ENCODE data around the gene SC5D. TPM values are rescaled to one million over a fixed set of nuclear protein-coding genes. Genes with fewer than 3 reads are reported as not detected.

SC5D gene
- total and polyA plus RNA-seq, 7 donors = 6.0 to 33.5 (median 27.2) TPM

DNA sequence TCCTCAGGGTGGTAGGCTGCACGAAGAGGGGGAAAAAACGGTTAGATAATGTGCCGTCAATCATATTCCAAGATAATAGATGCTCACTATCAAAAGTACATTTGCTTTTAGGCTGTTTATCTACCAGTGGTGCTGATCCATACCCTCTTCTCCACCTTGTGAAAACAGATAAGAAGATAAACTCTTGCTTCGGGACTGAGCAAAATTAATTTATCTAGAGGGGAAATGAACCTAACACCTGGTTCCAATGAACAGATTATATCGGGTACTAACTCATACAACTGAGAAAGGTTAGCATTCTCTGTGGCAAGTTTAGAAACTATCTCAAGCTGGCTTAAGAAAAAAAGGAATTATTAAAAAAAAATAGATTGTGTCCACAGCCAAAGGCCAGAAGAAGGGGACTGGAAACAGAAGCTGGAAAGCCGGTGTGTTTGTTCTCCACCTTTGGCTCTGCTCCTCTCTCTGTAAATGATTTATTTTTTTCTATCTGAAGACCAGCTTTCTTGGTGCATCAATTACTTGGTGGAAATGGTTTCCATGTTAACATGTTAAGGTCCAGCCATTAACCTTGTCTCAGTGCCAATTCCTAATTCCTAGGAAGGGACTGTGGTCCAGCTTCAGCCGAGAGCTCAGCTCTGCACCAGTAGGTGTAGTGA, 55.8 kb downstream of the SC5D start:
- no peaks in the 10 kb centered on the region for H3K9me3 ChIP-seq
- H3K4me3 ChIP-seq = no peak overlapping the region
- H3K4me1 ChIP-seq = peaks cover 0 to 32% (median 23%) of the 10 kb centered on the region in 4 donors
- no peak overlapping the region for H3K27ac ChIP-seq
- DNase-seq = no peak
- H3K27me3 ChIP-seq = no peaks in the 10 kb centered on the region
- no peaks in the 10 kb centered on the region for H3K36me3 ChIP-seq
- intact Hi-C loops (cut with DNase I) = no loop called here
- TF ChIP-seq EP300 (IDR thresholded peaks at IDR 0.05) (no peak), POLR2AphosphoS5 (IDR thresholded peaks at IDR 0.05) (no peak)
- TF ChIP-seq, protein P1, sequence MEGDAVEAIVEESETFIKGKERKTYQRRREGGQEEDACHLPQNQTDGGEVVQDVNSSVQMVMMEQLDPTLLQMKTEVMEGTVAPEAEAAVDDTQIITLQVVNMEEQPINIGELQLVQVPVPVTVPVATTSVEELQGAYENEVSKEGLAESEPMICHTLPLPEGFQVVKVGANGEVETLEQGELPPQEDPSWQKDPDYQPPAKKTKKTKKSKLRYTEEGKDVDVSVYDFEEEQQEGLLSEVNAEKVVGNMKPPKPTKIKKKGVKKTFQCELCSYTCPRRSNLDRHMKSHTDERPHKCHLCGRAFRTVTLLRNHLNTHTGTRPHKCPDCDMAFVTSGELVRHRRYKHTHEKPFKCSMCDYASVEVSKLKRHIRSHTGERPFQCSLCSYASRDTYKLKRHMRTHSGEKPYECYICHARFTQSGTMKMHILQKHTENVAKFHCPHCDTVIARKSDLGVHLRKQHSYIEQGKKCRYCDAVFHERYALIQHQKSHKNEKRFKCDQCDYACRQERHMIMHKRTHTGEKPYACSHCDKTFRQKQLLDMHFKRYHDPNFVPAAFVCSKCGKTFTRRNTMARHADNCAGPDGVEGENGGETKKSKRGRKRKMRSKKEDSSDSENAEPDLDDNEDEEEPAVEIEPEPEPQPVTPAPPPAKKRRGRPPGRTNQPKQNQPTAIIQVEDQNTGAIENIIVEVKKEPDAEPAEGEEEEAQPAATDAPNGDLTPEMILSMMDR (IDR thresholded peaks at IDR 0.05) = no peak
- 25 to 64% methylated on average over 7 of the region's 7 CpGs for WGBS, 2 donors

DNA sequence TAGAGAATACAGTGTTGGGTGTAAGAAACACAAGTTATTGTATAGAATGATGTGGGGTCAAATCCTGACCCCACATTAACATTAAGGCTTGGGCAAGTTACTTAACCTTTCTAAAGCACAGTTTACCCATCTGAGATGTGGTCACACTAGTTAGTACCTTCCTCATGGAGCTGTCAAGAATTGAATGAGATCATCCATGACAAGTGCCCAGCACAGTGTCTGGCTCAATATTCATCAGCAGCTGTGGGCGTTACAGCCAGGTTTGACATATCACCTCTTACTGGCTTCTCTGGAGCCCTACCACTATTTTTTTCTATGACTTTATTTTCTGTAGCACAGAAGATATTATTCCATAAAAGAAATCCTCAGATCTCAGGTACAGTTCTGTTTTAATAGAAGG, 57.2 kb downstream of the SC5D start:
- Histone ChIP-seq H3K27ac (no peak overlapping the region), H3K36me3 (no peaks in the 10 kb centered on the region), H3K9me3 (no peaks in the 10 kb centered on the region), H3K27me3 (no peaks in the 10 kb centered on the region), H3K4me1 (peaks cover 0 to 32% (median 23%) of the 10 kb centered on the region in 4 donors), H3K4me3 (no peak overlapping the region)
- intact Hi-C loops (cut with DNase I) = no loop called here
- WGBS, 2 donors = 84 to 91% methylated on average over 1 of the region's 1 CpG
- no peak for DNase-seq
- TF ChIP-seq POLR2A (IDR thresholded peaks at IDR 0.05) = no peak
- TF ChIP-seq, protein P1 (IDR thresholded peaks at IDR 0.05) = no peak
- no peak for TF ChIP-seq POLR2AphosphoS5 (IDR thresholded peaks at IDR 0.05)
- no peak for TF ChIP-seq EP300 (IDR thresholded peaks at IDR 0.05)

DNA sequence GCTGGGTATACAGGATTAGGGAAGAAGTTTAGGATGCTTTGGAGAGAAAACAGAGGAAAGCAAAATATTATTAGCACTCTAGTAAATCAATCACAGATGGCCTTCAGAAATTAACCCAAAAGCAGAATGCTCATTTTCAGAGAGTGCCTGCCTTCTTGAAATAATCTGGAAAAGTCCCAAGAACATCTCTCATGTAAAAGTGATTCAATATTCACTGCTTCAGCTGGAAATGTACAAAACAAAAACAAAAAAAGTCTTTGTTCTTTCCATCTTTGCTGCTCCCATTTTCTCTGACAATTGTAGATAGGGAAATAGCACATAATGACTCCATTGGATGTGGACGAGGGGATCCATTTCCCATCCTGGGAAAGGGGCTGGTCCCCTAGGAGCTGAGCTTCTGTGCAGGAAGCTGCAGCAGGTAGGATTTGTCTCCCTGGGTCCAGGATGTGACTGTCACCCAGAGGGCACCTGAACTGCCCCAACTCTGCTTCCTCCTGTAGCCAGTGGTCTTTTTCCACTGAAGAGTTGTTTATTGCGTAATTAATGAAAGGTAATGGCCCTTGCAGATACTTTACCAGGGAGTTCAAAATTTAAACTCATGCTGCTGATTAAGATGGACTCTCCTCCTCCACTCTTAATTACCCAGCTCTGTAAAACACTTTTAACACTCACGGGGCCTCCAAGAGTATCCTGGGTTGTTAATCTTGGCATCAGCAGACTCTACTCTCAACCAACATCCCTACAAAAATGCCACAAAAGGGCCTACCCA, 57.9 kb downstream of the SC5D start:
- Histone ChIP-seq H3K27ac (peak overlapping the region in 1 of 4 donors; percentile 2), H3K4me1 (peaks cover 0 to 32% (median 23%) of the 10 kb centered on the region in 4 donors), H3K9me3 (no peaks in the 10 kb centered on the region), H3K4me3 (no peak overlapping the region), H3K27me3 (no peaks in the 10 kb centered on the region), H3K36me3 (no peaks in the 10 kb centered on the region)
- 85 to 87% methylated on average over 3 of the region's 3 CpGs for WGBS, 2 donors
- intact Hi-C loops (cut with DNase I) = no loop called here
- TF ChIP-seq EP300 (IDR thresholded peaks at IDR 0.05) (no peak), POLR2A (IDR thresholded peaks at IDR 0.05) (no peak), POLR2AphosphoS5 (IDR thresholded peaks at IDR 0.05) (no peak)
- TF ChIP-seq, protein P1 (IDR thresholded peaks at IDR 0.05) = no peak
- DNase-seq = no peak

DNA sequence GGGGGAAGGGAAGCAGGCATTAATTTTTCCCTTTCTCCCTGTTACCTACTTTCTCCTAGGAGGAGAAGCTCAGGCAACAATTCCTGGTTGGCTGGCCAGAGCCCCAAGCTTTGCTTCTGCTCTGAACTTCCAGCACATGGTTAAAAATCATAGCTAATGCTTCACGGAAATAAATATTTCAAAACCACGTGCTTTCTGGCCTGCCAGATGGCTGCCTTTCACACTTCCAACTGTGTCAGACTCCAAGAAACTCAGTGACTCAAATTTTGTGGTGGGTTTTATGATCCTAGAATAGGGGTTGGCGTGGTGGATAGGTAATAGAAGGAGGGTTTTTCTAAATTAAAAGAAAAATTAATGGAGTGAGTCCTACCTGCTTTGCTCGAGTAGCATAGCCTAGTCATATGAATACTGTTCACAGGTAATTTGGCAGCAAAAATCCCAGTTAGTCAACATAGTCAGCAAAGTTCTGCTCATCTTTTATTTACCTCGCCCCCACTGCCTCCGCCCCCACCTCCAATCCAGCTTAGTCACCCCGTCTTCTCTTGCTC, 58.6 kb downstream of the SC5D start:
- Histone ChIP-seq H3K9me3 (no peaks in the 10 kb centered on the region), H3K27ac (peak overlapping the region in 1 of 4 donors; percentile 2), H3K36me3 (no peaks in the 10 kb centered on the region), H3K27me3 (no peaks in the 10 kb centered on the region), H3K4me3 (no peak overlapping the region), H3K4me1 (peaks cover 0 to 32% (median 23%) of the 10 kb centered on the region in 4 donors)
- TF ChIP-seq POLR2A (IDR thresholded peaks at IDR 0.05) (no peak), EP300 (IDR thresholded peaks at IDR 0.05) (no peak), POLR2AphosphoS5 (IDR thresholded peaks at IDR 0.05) (no peak)
- TF ChIP-seq, protein P1 (IDR thresholded peaks at IDR 0.05) = no peak
- 75 to 88% methylated on average over 7 of the region's 7 CpGs for WGBS, 2 donors
- intact Hi-C loops (cut with DNase I) = no loop called here
- DNase-seq = no peak
